RPMI8226 (cell line): ENCODE results near the gene ATL1.
A peak's percentile ranks its signal among the peaks of the same experiment; 100 is the strongest.

Experiments used
- DNase-seq: peaks from one replicate; pipeline ENCODE4 v3.0.0-alpha.2; 2015

Gene ATL1

DNA sequence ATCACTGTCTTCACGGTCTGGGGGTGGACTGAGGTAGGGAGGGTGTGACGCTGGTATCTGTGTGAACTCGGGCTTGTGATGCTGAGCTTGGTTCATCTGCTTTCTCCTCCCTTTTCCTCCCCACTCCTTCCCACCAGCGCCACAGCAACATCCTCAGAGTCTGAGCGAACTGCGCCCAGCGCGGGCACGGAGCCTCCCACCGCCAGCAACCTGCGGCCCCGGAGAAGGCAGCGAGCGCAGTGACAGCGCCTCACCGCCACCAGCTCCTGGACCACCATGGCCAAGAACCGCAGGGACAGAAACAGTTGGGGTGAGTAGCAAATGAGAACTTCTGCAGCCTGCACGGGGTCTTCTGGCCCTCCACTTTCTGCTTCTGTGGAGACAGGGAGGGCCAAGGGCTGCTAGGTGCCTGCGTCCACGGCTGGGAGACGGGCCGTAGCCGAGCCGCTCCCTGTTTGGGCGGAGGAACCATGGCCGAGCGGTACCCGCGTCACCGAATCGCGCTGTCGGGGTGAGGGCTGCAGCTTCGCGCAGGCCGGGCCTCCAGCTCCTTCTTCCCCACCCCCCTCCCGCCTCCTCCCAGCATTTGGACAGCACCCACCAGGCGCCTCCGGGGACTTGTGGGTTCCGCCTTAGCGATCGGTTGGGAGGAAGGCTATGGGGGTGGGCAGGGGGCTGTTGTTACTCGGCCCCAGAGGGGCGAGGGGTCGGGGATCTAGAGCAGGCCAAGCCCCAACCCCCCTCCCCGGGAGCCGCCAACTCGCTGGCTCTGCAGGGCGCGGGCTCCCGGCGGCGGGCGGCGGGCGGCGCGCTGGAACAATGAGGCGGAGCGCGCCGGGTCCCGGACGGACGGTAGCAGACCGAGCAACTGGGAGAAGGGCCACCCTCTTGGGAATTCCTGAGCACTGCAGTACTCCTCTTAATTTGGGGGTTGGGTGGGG is at the start of gene ATL1:
ATL1 (plus strand) TSS at position 156 of the 941 bp plus-strand sequence; CDS start at position 277, 121 bp downstream.
- DNase-seq = no peak

DNA sequence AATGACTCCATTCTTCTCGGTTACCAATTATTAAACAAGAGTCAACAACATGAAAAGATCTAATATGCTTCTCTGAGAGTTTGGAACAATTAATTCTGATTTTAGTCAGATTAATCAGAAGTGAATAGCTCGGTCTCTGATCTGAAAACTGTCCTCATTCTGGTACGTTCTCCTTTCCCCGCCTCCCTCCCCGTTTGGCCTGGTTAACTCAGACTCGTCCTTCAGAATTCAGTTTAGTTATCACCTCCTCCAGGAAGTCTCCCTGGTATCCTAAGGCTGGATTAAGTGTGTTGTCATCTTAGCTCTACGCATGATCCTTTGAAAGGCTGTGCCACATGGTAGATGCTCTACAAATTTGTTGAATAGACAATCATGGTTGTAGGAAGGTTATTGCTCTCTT is 49.8 kb upstream of the ATL1 start:
- no peak for DNase-seq

DNA sequence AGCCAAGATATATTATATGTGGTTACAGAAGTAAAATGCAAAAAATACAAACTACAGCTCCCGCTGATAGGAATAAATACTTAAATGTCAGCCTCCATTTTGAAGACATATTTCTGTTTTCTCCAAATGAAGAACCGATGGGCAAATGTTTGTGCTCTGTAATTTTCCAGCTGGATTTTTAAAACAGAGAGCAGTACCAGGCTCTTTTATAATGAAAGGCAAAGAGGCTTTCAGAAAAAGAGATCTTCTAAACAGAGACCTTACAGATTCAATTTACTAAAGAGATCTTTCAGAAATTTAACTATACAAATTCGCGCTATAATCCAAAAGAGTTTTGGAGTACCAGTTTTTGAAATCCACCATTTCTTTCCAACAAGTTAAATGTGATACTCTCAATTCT is 47.5 kb upstream of the ATL1 start:
- DNase-seq = no peak

DNA sequence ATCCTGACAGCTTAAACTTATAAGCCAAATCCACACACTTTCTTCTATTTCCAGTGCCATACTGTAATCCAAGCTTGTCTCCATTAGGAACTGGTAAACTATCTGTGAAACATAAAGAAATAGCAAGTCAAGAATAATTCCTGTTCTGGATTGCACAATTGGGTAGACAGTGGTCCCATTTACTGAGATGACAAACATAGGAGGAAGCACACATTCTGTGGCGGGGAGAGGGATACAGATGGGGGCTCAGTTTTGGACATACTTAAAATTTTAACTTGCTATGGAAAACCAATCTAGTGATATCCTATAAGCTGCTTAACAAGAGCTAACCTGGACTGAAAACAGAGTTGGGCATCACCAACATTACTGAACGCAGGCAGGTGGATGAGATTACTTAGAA is 43.9 kb upstream of the ATL1 start:
- no peak for DNase-seq

DNA sequence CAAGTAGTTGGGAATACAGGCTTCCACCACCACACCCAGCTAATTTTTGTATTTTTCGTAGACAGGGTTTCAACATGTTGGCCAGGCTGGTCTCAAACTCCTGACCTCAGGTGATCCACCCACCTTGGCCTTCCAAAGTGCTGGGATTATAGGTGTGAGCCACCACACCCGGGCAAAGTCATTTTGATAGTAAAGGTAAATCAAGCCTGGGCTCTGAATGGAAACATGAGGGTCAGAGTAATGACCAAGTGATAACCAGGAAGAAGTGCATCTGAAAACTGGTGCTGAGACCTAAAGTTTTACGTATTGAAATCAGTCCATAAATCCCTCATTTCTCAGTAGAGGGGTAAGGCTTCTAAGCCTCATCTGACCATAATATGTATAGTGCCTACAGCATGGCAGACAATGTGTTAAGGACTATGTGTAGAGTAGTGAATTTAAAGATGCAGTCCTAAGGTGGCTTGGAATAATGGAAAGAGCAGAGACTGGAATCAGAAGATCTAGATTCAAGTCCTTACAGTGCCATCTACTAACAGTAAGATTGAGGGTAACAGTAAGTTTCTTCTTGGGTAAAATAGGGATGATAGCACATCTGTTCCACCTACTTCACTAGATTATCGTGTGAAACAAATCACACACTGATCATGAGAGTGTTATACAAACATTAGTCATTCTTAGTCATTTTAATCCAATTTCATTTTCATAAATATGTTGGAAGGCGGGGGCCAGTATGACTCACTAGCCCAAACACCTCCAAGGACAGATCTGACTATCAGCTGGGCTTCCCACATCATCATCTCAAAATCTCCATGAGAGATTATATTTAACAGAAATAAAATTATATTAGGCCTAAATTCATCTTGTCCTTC is 38.8 kb upstream of the ATL1 start:
- no peak for DNase-seq

DNA sequence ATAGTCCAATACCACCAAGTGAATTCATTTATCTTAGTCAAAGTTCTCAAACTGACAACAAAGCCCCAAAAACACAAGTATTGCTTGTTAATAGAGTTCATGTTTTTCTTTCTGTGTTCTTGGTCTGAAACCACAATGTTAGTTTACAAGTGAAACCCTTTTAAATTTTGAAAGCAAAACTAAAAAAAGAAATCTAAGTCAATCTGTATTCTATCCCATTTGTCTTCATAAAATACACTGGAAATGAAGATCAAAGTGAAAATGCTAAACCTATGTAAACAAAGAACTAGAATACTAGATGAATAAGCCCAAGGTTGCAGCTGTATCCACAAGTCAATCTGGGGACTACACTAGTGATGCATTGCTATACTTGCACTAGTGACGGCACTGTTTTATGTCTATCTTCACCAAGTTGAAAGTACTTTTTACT is 38.0 kb upstream of the ATL1 start:
- DNase-seq = no peak

DNA sequence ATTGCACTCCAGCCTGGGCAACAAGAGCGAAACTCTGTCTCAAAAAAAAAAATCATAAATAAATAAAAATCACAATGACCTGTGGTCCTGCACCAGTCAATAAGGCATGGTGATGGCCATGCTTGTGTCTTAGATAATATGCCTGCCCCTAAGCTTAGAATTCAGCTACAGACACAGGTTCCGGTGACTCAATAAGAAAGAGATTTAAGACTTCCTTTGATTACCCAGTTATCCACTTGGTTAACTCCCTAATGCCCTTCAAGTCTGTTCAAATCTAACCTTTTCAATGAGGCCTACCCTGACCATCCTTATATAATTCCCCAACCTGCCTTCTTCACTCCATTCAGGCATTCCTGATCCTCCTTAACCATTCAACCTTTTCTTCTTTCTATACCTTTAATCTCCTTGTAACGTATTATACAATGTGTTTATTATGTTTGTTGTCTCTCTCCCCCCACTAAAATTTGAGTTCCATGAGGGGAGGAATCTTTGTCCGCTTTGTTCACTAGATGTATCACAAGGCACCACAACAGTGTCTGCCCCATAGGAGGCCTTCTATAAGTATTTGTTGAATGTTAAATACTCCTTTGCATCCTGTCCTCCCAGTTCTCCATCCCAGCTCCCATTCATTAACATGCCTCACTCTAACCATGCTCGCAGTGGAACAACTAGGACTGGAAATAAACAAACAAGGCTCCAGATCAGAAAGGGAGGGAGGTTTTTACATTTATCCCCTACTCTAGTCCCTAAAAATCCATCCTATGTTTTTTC is 36.5 kb upstream of the ATL1 start:
- DNase-seq = no peak

DNA sequence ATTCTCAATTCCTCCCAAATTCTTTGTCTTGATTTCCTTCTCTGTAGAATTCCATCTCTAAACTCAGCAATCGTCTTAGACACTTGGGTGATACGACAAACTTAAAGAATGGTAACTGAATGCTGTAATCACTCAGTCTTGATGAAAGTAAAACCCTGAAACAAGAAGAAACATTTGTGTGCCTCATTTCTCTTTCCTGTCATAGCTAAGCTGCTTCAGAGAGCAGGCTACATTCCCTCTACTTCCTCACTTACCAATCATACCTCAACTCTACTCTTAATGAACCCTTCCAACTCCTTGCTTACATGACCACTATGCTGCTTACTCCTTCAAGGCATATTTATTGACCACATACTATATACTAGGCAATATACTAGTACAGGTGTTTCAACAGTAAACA is 35.9 kb upstream of the ATL1 start:
- no peak for DNase-seq

DNA sequence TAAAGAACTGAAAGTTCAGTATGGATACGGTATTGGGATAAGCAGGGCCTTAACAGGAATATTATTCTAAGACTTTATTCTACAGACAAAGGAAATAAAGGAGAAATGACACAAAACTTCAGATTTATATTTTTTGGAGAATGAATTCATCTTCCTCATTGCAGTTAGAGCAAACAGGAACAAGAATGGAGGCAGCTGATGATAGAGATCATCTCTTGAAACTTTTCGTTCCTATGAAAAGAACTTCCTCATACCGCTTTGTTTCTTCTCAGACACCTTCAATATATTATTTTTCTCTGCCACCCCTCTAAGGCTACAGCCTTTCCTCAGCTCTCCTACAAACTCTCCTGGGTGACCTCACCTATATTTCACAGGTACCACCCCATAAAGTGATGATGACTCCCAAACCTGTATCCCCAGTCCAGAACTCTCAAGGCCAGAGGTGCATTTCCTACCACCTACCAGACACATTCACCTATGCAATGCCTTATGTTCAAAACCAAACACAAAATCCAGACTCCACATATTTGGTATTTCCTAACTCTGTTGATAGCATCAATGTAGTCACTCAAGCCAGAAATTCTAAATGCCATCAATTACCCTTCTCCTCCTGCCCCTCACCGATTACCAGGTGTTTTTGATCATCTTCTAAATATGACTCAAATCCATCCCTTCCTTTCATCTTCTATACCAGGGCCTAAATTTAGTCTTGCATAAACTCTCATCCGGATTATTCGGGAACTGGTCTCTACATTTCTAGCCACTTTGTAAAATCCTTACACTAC is 35.0 kb upstream of the ATL1 start:
- no peak for DNase-seq

DNA sequence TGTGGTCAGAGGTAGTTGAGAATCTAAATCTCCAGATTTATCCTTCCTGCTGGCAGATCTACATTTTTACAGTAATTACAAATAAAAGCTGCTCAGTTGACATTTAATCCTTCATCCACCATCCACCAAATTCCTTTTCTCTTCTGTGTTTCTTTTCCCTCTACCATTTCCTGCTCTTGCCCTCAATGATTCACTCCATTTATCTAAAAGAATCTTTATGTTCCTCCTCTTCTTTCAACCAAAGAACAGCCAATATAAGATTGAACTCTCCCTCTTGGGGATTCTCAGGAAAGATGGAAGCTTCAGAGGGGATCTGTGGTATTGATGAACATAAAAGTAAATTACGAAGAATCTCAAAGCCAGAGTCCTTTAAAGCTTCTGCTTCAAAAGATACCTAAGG is 31.9 kb upstream of the ATL1 start:
- DNase-seq = no peak

DNA sequence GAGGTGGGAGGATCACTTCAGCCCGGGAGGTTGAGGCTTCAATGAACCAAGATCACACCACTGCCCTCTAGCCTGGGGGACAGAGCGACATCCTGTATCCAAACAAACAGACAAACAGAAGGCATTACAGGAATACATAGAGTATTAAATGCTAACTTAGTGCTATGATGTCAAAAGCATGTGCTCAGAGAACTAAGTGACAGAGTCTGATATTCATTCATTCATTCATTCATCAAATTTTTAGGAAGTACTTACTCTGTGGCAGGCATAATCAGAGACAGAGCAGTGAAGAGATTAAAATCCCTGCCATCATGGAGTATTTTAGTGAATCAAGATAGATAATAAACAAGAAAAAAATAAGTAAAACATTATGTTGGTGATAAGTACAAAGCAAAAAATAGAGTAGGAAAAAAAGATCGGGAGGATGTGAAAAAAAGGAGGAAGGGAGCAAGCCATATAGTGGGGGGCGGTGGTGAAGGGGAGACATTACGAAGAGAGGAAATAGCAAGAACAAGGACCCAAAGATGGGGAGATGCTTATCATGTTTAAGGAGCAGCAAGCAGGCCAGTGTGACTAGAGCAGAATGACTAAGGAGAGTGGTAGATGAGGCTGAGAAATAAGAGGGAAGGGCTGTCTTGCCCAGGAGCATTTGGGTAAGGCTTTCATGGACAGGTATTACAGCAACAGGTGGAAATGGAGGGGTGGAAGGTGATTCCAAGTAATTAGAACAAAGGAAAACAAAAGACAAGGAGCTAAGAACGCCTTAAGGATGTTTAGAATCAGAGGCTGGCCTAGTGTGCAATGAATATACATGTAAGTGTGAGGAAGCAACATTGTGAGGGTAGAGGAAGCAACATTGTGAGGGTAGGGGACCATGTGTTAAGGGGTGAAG is 30.4 kb upstream of the ATL1 start:
- DNase-seq = no peak

DNA sequence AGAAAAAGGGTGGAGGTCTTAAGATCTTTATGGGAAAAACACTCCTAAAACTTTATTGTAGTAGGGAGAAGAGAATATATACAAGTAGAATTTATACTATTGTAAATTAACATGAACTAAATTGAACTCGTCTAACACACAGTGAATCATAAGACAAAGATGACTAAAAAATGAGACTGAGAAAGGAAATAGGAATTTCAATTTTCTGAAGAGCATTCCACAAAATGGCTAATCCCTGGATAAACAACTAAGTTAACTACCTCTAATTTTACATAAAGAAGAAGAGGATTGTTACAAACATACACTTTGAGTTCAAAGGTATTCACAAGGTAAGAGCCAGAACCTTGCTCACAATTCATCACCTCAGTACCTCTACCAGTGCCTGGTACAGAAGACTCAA is 29.6 kb upstream of the ATL1 start:
- DNase-seq = no peak

DNA sequence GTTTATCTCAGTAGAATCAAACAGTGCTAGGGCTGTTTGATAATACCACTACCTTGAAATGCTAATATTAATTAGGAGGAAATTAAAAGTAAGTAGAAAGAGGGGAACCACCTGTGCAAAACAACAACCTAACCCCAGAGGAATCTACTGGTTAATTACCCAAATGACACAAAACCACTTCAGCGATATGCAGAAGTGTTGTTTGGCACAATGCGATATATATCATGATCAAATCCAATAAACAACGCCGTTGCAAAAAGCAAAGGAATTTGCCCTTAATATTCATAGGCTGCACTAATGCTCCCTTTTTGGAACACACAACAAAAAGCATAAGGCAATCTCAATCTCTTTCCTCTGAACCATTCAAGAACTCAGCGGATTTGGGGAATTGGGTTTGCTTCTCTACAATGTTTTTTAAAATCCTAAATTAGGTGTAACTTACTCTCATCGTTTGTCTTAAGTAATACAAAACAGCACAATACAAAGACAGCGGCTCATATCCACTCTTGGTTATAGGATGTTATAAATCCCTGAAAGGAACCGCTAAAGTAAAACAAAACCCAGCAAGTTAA is 29.1 kb upstream of the ATL1 start:
- no peak for DNase-seq

DNA sequence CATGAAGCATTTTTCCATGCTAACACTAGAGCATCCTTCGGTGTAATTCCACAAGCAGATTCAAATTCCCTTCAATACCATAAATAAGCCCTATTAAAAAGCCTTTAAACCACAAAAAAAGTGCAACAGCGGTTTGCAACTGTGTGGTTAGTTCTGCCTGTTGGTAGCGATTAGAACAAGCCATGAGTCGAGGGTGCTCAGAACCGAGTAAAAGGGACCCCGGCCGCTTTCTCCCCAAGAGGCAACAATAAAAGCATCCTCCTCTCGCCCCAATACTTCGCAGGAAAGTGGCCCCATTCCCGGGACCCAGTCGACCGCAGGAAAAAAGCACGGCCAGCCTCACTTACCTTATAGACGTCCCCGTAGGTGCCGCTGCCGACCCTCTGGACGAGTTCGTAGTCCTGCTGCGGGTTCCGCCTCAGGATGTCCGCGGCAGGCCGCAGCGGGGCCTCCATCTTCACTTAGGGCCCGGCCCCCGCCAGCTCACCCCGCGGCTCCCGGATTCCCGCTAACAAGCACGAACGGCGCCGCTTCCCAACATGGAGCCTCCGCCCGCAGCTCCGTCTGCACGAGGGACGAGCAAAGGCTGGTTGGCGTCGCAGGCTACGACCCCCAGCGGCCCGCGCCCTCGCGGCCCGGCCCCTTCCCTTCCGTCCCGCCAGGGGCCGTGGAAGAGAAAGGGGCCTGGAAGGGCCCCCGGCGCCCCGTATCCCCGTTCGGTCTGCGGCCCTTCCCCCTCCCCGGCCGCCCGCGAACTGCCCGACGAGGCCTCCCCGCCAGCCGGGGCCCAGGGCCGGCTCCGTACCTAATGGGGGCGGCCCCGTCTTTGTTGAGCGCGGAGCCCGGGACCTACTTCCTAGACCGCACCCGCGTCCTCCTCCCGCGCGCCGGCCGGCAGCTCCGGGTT is 28.1 kb upstream of the ATL1 start:
- DNase-seq = peak; percentile 37

DNA sequence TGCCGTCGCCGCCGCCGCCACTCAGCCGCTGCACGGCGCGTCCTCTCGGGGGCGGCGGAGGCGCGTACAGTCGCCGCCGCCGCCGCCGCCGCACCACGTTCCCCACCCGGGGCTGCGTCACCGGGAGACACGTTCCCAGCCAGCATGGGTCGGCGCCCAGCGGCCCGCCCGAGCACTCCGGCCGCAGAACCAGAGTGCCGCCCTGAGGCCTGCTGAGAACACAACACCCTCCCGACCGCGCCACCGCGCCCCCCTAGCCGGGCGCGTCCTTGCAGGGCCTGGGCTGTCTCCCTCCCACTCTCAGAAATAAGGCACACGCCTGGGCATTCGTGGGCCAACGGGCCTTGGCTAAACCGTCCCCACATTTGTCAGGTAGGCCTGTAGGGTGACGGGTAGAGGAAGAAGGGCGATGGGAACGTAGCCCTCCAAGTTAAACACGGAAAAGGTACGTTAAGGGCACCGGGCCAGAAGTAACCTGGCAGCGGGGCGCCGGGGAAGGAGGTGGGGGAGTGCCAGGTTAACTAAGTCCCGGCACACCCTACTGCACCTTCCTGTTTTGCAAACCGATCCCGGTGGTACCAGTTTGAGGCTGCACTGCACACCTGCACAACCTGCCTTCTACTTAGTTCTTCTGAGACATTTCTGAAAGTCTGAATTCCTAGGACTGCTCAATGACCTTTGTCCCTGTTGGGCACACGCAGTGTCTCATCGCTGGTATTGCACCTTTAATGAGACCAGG is 27.3 kb upstream of the ATL1 start, which contains the start of gene MAP4K5:
MAP4K5 (minus strand) TSS at position 68 of the 739 bp plus-strand sequence. CDS start 520 bp downstream, outside the sequence.
- DNase-seq = peak; percentile 85

DNA sequence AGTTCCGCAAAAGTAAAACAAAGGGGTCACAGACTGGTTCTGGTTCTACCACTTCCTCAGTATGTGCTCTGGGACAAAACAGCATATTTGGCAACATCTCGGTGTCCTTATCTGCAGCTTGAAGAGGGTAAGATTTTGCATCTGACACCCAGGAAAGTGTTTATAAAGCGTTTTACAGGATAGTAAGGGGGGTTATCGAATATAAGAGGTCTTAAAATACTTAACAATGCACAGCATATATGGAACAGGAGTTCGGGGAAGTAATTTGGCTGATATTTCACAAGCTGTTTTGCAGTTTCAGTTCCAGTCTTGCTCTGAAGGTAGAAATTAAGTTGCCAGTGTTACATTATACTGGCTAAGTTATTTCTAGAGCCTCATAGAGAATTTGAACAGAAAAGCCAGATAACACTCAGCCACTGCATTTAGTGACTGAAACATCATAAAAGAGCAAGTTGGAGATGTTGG is 26.7 kb upstream of the ATL1 start:
- DNase-seq = peak; percentile 55

DNA sequence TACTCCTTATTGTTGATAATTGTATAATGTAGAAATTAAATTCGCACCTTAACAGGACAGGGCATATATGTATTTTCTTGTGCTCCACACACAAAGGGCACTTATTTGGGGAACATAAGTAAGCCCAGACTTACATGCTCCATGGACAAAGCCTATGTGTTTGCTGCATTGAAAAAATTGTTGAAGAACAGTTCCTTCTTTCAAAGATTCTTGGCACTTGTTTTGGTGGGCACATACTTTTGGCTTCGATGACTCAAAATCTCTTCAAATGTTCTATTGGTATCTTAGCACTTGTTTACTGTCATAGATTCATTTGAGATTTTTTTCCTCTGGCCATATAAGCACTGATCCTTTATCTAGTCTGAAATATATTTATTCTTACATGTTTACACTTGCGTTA is 26.1 kb upstream of the ATL1 start:
- no peak for DNase-seq

DNA sequence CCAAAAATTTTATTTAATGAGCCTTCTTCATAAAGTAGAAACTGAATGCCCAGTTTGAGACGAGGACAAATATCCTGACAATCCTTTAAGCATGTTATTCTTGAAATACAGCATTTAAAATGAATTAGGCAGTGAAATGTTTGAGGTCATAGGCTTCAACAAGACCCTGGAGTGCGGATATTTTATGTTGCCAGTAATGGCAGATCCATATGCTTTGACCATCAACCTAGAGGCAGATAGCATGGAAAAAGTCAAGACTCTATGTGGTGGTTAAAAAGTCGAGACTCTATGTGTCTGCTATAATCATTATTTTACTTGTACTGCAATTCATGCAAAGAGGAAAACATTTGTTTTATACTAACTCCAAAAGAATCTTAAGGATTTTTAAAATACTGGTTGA is 25.5 kb upstream of the ATL1 start:
- DNase-seq = no peak

DNA sequence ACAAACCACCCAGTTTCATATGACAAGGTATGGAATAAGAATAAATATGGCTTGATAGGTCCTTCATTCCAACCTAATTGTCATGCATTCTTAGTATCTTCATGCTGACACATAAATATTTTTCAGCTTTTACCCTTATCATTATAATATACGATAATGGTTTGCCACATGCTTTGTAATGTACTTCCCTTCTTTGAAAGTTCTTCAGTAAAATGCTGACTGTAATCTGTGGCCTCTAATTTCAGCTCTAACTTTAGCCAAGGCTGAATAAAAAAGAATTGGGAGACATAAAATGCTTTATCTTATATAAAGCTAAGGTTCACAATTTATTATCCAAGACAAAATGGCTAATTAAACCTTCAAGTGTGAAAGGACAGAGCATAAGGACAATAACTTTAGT is 24.9 kb upstream of the ATL1 start:
- DNase-seq = no peak
